CD4-positive, alpha-beta T cell treated with Interleukin-17A for 1 hour (primary cell): Measurements from ENCODE around the gene KLHL29.

Source experiments
- DNase-seq: peaks from one replicate; pipeline ENCODE4 v3.0.0-alpha.2; 2020

Gene KLHL29

GRCh38 chr2:23647563-23647962 lies 262.6 kb downstream of the KLHL29 start:
- DNase-seq = no peak

GRCh38 chr2:23649303-23649702 lies 264.3 kb downstream of the KLHL29 start:
- no peak for DNase-seq

- no peak for DNase-seq
These were observed 264.8 kb downstream of the KLHL29 start for GRCh38 chr2:23649819-23650218.

GRCh38 chr2:23651187-23652080 lies 266.5 kb downstream of the KLHL29 start:
- DNase-seq = no peak

DNA sequence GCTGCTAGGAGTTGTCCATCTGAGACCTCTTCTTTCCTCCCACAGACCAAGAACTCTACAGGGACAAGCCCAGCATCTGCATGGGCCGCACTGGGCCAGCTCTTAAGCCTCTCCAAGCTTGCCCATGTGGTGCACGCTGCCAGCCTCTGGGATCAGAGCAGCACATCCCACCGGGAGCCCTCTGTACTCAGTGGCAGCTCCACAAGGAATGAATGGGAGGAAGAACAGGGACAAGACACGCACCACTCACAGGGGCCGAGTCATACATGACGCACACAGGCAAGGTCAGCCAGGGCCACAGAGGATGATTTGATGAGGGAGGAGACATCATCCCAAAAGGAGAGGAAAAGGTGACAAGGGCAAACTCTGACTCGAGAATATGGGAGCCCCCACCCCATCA lies 268.3 kb downstream of the KLHL29 start:
- DNase-seq = no peak

- DNase-seq = no peak
These were observed 269.8 kb downstream of the KLHL29 start for GRCh38 chr2:23654756-23655155.

DNA sequence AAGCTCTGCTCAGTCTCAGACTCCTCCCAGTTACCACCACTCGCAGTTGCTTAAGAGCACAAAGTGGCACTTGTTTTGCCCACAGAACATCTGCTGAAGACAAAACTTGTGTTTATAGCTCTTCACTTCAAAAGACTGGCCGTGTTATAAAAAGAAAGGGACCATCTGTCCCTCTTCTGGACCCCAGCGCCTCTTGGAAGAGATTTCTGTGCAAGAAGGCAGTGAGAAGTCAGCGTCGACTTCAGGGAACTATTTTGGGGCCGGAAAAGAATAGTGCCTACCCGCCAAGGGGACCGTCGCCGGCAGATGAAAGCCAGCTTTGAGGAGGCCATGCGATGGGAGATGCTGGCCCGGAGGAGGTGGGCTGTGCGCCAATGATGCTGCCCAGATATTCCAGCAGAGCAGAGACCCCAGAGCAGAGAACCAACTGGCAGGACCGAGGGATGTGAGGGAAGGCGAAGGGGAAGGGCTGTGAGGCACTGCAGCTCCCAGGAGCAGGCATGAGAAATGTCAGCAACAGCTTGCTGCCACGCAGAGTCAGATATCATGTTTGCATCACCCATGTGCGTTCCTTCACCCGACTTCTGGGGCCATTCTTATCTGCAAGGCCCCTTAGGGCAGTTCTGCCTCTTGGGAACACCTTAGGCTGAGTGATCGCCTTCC lies 271.1 kb downstream of the KLHL29 start:
- DNase-seq = no peak

- DNase-seq = no peak
These were observed 271.6 kb downstream of the KLHL29 start for GRCh38 chr2:23656597-23656973.

GRCh38 chr2:23657371-23657770 lies 272.4 kb downstream of the KLHL29 start:
- DNase-seq = no peak

GRCh38 chr2:23657934-23658333 lies 273.0 kb downstream of the KLHL29 start:
- no peak for DNase-seq

GRCh38 chr2:23658466-23658942 lies 273.5 kb downstream of the KLHL29 start:
- DNase-seq = no peak

DNA sequence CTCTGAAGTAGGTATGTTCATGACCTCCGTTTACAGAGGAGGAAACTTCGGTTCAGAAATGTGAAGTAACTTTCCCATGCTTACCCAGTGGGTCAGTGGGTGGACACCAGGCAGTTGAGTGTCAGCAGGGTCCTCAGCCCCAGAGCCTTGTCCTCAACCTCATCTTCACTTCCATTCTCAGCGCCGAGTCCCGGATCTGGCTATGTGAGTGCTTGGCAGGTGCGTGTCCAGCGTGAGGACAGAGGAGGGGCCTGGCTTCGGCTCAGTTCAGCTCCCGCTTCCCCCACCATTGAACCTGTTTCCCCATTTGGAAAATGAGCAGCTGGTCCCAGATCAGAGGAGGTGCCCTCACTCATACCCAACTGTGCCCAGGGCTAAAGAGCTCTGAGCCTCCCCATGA lies 274.3 kb downstream of the KLHL29 start:
- DNase-seq = no peak

GRCh38 chr2:23659773-23660172 lies 274.8 kb downstream of the KLHL29 start:
- DNase-seq = no peak

- DNase-seq = no peak
These were observed 275.3 kb downstream of the KLHL29 start for GRCh38 chr2:23660237-23660636.

- DNase-seq = no peak
These were observed 276.5 kb downstream of the KLHL29 start for GRCh38 chr2:23661276-23662050.

DNA sequence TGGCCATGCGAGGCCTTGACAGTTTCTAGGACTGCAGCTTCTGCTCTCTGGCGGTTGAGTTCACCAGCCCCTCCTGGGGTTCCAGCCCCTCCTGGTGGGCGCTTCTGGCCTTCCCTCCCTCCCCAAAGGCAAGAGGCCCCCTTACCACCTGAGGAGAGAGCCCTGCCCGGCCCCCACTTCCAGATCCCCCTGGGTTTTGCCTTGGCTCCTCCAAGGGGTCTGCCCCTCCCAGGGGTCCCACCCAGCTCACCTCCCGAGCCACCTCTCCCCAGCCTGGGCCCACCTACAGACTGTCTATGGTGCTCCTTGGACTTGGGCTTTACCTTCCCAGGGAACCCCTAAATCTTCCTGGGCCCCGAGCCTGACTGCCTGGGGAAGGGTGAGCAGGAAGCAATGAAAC lies 277.5 kb downstream of the KLHL29 start:
- DNase-seq = no peak

DNA sequence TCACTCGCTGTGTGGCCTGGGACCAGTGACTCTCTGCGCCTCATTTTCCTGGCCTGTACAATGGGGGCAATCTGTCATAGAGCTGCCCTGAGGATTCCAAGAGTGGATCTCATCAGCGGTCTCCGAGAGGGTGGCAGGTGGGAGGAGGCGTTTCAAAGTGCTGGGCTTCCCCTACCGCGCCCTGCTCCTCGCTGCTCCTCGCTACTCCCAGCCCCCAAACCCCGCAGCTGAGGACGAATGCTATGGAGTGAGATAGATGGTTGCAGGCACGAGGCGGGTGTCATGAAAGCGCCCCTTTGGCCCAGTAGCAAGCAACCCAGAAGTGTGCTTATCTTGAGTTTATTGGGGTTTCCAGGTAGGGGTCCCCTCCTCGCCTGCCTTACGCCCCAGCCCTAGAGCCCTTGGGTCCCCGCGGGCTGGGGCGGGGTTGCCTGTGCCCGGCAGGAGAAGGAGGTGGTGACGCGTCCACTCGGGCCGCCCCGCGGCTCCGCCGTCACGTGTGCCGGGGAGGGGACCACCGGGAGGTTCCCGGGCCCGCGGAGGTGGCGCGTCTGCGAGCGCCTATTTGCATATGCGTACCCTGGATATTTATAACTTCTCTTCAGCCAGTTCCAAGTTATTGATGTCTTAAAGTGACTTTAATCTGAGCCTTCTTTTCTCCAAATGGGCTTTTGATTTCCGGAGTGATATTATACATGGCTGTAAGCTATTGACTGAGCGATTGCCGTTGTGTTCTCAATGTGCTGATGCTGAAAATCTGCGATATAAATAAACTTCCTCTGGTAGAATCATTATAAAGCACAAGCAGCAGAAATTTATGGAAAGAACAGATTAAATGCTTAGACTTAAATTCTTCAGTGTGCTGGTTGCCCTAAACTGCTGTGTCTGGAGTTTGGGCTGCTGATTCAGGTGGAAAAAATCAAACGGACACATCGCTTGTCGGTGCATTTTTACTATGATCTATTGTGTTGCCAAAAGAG lies 278.3 kb downstream of the KLHL29 start:
- DNase-seq = no peak

- DNase-seq = no peak
These were observed 279.2 kb downstream of the KLHL29 start for GRCh38 chr2:23664066-23664788.

GRCh38 chr2:23666241-23666979 lies 281.4 kb downstream of the KLHL29 start:
- DNase-seq = no peak

DNA sequence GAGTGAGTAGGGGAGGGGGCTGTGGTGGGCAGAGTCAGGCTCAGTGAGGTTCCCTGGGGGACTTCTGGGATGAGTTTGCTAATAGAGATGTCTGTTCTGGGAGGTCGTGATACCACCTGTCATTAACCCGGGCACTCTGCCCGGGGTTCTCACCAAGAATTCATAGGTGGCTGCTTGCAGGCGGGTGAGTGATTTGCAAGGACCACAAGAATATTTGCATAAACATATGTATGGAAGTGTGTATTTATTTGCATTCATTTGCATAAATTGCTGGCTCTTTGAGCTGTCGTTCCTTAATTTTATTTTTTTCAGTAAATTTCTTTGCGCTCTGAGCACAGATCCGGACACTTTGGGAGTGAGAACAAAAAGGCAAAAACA lies 282.0 kb downstream of the KLHL29 start:
- no peak for DNase-seq
